Measurements from ENCODE around the gene LPCAT3. TPM values are rescaled to one million over a fixed set of nuclear protein-coding genes. Genes with fewer than 3 reads are reported as not detected.

Gene LPCAT3
- total RNA-seq, 2 donors from 2014 or later: 33.6 to 86.7 TPM

DNA sequence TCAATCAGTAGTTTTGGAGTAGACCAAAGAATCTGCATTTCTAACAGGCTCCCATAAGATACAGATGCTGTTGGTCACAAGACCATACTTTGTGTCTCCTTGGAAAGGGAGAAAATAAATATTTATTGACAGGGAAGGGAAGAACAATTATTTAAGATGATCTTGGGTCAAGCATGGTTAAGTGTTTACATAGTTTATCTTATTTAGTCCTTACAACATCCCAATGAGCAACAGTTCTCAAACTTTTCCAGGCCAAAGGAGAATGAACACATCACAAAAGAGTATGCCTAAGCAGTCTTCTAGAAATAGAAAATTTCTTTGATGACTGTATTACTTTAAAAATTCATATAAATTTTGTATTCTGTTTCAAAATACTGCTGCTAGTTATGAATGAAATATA, 8.8 kb downstream of the LPCAT3 start:
- no peaks in the 10 kb centered on the region for H3K27me3 Mint-ChIP-seq (ENCODE audit: insufficient read depth)
- no peaks in the 10 kb centered on the region for H3K4me1 Mint-ChIP-seq
- DNase-seq: no peak

DNA sequence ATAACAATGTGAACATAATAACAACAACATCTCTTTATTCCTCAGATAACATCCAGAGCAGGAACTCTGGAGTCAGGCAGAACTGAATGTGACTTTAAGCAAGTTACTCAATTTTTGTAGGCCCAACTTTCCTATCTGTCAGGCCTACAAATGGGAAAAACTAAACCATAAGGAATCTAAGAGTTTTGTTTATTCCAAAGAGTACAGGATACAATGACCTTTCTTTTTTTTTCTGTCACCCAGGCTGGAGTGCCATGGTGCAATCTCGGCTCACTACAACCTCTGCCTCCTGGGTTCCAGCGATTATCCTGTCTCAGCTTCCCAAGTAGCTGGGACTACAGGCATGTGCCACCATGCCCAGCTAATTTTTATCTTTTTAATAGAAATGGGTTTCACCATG, 9.4 kb downstream of the LPCAT3 start:
- H3K4me1 Mint-ChIP-seq: no peaks in the 10 kb centered on the region
- Histone ChIP-seq H3K36me3 (ENCODE audit: control insufficient read depth, insufficient read depth, low read length) (peaks cover 42% of the 10 kb centered on the region), H3K4me1 (ENCODE audit: control insufficient read depth, insufficient read depth, low read length) (peaks cover 8% of the 10 kb centered on the region), H3K27ac (ENCODE audit: low read depth, low read length) (no peak overlapping the region), H3K9ac (ENCODE audit: extremely low read depth, low read length, poor library complexity, severe bottlenecking) (no peak overlapping the region), H3K4me3 (ENCODE audit: low read length) (no peak overlapping the region), H3K9me3 (ENCODE audit: control insufficient read depth, low read length) (no peaks in the 10 kb centered on the region), H3K27me3 (ENCODE audit: control insufficient read depth, insufficient read depth, low read length, poor library complexity, severe bottlenecking) (no peaks in the 10 kb centered on the region)
- TF ChIP-seq, protein P1, sequence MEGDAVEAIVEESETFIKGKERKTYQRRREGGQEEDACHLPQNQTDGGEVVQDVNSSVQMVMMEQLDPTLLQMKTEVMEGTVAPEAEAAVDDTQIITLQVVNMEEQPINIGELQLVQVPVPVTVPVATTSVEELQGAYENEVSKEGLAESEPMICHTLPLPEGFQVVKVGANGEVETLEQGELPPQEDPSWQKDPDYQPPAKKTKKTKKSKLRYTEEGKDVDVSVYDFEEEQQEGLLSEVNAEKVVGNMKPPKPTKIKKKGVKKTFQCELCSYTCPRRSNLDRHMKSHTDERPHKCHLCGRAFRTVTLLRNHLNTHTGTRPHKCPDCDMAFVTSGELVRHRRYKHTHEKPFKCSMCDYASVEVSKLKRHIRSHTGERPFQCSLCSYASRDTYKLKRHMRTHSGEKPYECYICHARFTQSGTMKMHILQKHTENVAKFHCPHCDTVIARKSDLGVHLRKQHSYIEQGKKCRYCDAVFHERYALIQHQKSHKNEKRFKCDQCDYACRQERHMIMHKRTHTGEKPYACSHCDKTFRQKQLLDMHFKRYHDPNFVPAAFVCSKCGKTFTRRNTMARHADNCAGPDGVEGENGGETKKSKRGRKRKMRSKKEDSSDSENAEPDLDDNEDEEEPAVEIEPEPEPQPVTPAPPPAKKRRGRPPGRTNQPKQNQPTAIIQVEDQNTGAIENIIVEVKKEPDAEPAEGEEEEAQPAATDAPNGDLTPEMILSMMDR (conservative IDR thresholded peaks at IDR 0.05): no peak
- no peak overlapping the region for H3K4me3 Mint-ChIP-seq
- no peaks in the 10 kb centered on the region for H3K9me3 Mint-ChIP-seq
- peaks cover 20% of the 10 kb centered on the region for H3K36me3 Mint-ChIP-seq (ENCODE audit: low read depth)
- no peaks in the 10 kb centered on the region for H3K27me3 Mint-ChIP-seq (ENCODE audit: insufficient read depth)
- H3K27ac Mint-ChIP-seq: no peak overlapping the region
- 93% methylated on average over 2 of the region's 2 CpGs for WGBS, 2 experiments (ENCODE audit: insufficient coverage in 1 of 2, insufficient read length in 1 of 2)
- no peak for DNase-seq

More for the DNA sequence above, 8.8 kb downstream of the LPCAT3 start:
- Mint-ChIP-seq H3K36me3 (ENCODE audit: low read depth) (peaks cover 17% of the 10 kb centered on the region), H3K4me3 (no peak overlapping the region), H3K9me3 (no peaks in the 10 kb centered on the region), H3K27ac (no peak overlapping the region)
- H3K4me3 ChIP-seq (ENCODE audit: low read length): no peak overlapping the region
- TF ChIP-seq, protein P1 (conservative IDR thresholded peaks at IDR 0.05): no peak
- peaks cover 8% of the 10 kb centered on the region for H3K4me1 ChIP-seq (ENCODE audit: control insufficient read depth, insufficient read depth, low read length)
- no peak overlapping the region for H3K27ac ChIP-seq (ENCODE audit: low read depth, low read length)
- no peaks in the 10 kb centered on the region for H3K27me3 ChIP-seq (ENCODE audit: control insufficient read depth, insufficient read depth, low read length, poor library complexity, severe bottlenecking)
- H3K36me3 ChIP-seq (ENCODE audit: control insufficient read depth, insufficient read depth, low read length): peaks cover 36% of the 10 kb centered on the region
- no peak overlapping the region for H3K9ac ChIP-seq (ENCODE audit: extremely low read depth, low read length, poor library complexity, severe bottlenecking)
- H3K9me3 ChIP-seq (ENCODE audit: control insufficient read depth, low read length): no peaks in the 10 kb centered on the region

DNA sequence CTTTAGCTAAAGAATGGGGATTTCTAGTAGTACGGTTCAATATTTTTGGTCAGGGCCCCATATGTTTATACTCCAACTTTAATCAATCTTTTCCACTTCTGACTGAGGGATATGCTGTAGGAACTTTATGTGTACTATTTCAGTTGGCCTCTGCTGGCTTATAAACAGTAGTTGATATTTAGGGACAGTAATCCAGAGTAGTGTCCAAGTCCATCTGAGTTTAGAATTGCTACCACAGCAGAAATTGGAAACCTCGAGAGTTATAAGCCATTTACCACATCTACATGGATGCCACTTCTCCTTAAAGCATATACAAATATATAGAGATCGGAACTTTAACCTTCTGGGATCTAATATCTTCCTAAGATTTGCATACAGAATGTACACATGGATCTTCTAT, 11.6 kb downstream of the LPCAT3 start:
- Histone ChIP-seq H3K9ac (ENCODE audit: extremely low read depth, low read length, poor library complexity, severe bottlenecking) (no peak overlapping the region), H3K4me1 (ENCODE audit: control insufficient read depth, insufficient read depth, low read length) (no peaks in the 10 kb centered on the region), H3K27ac (ENCODE audit: low read depth, low read length) (no peak overlapping the region), H3K9me3 (ENCODE audit: control insufficient read depth, low read length) (no peaks in the 10 kb centered on the region), H3K27me3 (ENCODE audit: control insufficient read depth, insufficient read depth, low read length, poor library complexity, severe bottlenecking) (no peaks in the 10 kb centered on the region), H3K4me3 (ENCODE audit: low read length) (no peak overlapping the region), H3K36me3 (ENCODE audit: control insufficient read depth, insufficient read depth, low read length) (peaks cover 36% of the 10 kb centered on the region)
- TF ChIP-seq, protein P1 (conservative IDR thresholded peaks at IDR 0.05): no peak
- Mint-ChIP-seq H3K27ac (no peak overlapping the region), H3K36me3 (ENCODE audit: low read depth) (peaks cover 18% of the 10 kb centered on the region), H3K4me3 (no peak overlapping the region), H3K9me3 (no peaks in the 10 kb centered on the region), H3K4me1 (peaks cover 8% of the 10 kb centered on the region), H3K27me3 (ENCODE audit: insufficient read depth) (no peaks in the 10 kb centered on the region)
- DNase-seq: no peak
- WGBS, 2 experiments (ENCODE audit: insufficient coverage in 1 of 2, insufficient read length in 1 of 2): 71 to 93% methylated on average over 1 to 3 of the region's 3 CpGs

Measured in endodermal cell (in vitro differentiated cells).